SK-N-SH (cell line): ENCODE data around the gene LRRN4. TPM values are rescaled to one million over a fixed set of nuclear protein-coding genes. Genes with fewer than 3 reads are reported as not detected.

Source experiments
- CTCF ChIA-PET: fragments of 300-600, 350-600 bp; formaldehyde crosslinking; extraction: SDS; loops from one replicate; lab custom pipeline; 2021; lab: Yijun Ruan, JAX
- POLR2A ChIA-PET: fragments of 350-600 bp; sonication (Branson Sonifier 250); formaldehyde crosslinking; extraction: SDS; loops from one replicate; lab custom pipeline; 2020; ENCODE audit warnings: antibody characterized with exemption, inconsistent platforms; lab: Yijun Ruan, JAX
- DNase-seq: peaks from one replicate; pipeline ENCODE4 v3.0.0; 2012
- H2AFZ ChIP-seq: fragments of 200-600 bp; sonication (generic); 2 replicates; pipeline ENCODE4 v1.8.1; 2016; ENCODE audit warnings: antibody characterized with exemption, mild to moderate bottlenecking, low read depth
- H3F3A ChIP-seq: fragments of 200-600 bp; sonication (generic); replicated peaks from 2 replicates; pipeline ENCODE3; 2016; ENCODE audit warnings: antibody characterized with exemption, mild to moderate bottlenecking; ENCODE audit not compliant: insufficient read depth
- H3K27ac ChIP-seq, 2 experiments: fragments of 200-500 bp in 1 of 2; fragments of 200-600 bp in 1 of 2; sonication (Bioruptor generic) in 1 of 2; sonication (generic), shearing (Covaris generic) in 1 of 2; 2 replicates each; pipeline versions ENCODE4 v1.5.1 to v1.6.1; 2014 to 2016; ENCODE audit warnings: low read depth in 2 of 2, inconsistent platforms in 1 of 2, low read length in 1 of 2, mild to moderate bottlenecking in 1 of 2, mixed read lengths in 1 of 2
- H3K27me3 ChIP-seq: fragments of 200-600 bp; sonication (generic), shearing (Covaris generic); 2 replicates; pipeline ENCODE4 v1.6.1; 2016; ENCODE audit warnings: mixed run types; ENCODE audit not compliant: insufficient read depth
- H3K36me3 ChIP-seq, 2 experiments: fragments of 200-500 bp in 1 of 2; fragments of 200-600 bp in 1 of 2; sonication (Bioruptor generic) in 1 of 2; sonication (generic) in 1 of 2; replicated peaks in 1 of 2; 2 replicates each; pipeline versions ENCODE3 to v1.5.1; 2014 to 2016; ENCODE audit warnings: low read length in 1 of 2, mild to moderate bottlenecking in 1 of 2; ENCODE audit not compliant: insufficient read depth in 2 of 2, control insufficient read depth in 1 of 2
- H3K4me1 ChIP-seq, 2 experiments: fragments of 200-500 bp in 1 of 2; fragments of 200-600 bp in 1 of 2; sonication (Bioruptor generic) in 1 of 2; sonication (generic), shearing (Covaris generic) in 1 of 2; 2 replicates each; pipeline versions ENCODE4 v1.5.1 to v1.6.1; 2014 to 2016; ENCODE audit warnings: low read depth in 1 of 2, low read length in 1 of 2, mixed run types in 1 of 2; ENCODE audit not compliant: insufficient read depth in 2 of 2, control insufficient read depth in 1 of 2
- H3K4me2 ChIP-seq: fragments of 200-600 bp; sonication (generic), shearing (Covaris generic); 2 replicates; pipeline ENCODE4 v1.6.1; 2017; ENCODE audit warnings: mixed run types
- H3K4me3 ChIP-seq, 2 experiments: fragments of 200-500 bp in 1 of 2; fragments of 200-600 bp in 1 of 2; sonication (Bioruptor generic) in 1 of 2; sonication (generic), shearing (Covaris generic) in 1 of 2; 2 replicates each; pipeline versions ENCODE4 v1.5.1 to v1.8.1; 2014 to 2016; ENCODE audit warnings: low read depth in 2 of 2, inconsistent platforms in 1 of 2, low read length in 1 of 2, mild to moderate bottlenecking in 1 of 2, mixed read lengths in 1 of 2, moderate library complexity in 1 of 2
- H3K79me2 ChIP-seq: fragments of 200-600 bp; sonication (generic); 2 replicates; pipeline ENCODE4 v1.8.1; 2017; ENCODE audit warnings: mild to moderate bottlenecking; ENCODE audit not compliant: insufficient read depth
- H3K9ac ChIP-seq: fragments of 200-600 bp; sonication (generic); 2 replicates; pipeline ENCODE4 v1.6.1; 2017; ENCODE audit warnings: mixed run types
- H3K9me2 ChIP-seq: fragments of 200-600 bp; sonication (generic); 2 replicates; pipeline ENCODE4 v1.6.1; 2017; ENCODE audit warnings: mixed run types
- H3K9me3 ChIP-seq: fragments of 200-600 bp; sonication (generic); 2 replicates; pipeline ENCODE4 v1.6.1; 2017; ENCODE audit warnings: mixed run types, mild to moderate bottlenecking, moderate library complexity
- H4K20me1 ChIP-seq: fragments of 200-600 bp; sonication (generic); 2 replicates; pipeline ENCODE4 v1.6.1; 2017; ENCODE audit warnings: mild to moderate bottlenecking, mixed run types; ENCODE audit not compliant: insufficient read depth
- FOSL2 ChIP-seq: IDR thresholded peaks from 2 replicates; pipeline ENCODE4 v1.4.0; 2012; ENCODE audit warnings: low read depth, mild to moderate bottlenecking, moderate library complexity, borderline replicate concordance
- FOXM1 ChIP-seq: IDR thresholded peaks from 2 replicates; pipeline ENCODE4 v1.4.0; 2012; ENCODE audit warnings: low read depth, mild to moderate bottlenecking
- JUND ChIP-seq: IDR thresholded peaks from 2 replicates; pipeline ENCODE4 v1.4.0; 2012
- NFIC ChIP-seq: IDR thresholded peaks from 2 replicates; pipeline ENCODE4 v1.4.0; 2012; ENCODE audit warnings: borderline replicate concordance
- RCOR1 ChIP-seq: fragments of 150-350 bp; IDR thresholded peaks from 2 replicates; pipeline ENCODE4 v1.6.1; 2017; ENCODE audit warnings: antibody characterized with exemption, low read length
- RXRA ChIP-seq: IDR thresholded peaks from 2 replicates; pipeline ENCODE4 v1.4.0; 2012; ENCODE audit warnings: low read depth, mild to moderate bottlenecking, borderline replicate concordance
- SIN3A ChIP-seq: IDR thresholded peaks from 2 replicates; pipeline ENCODE4 v1.6.1; 2012; ENCODE audit warnings: low read depth, mild to moderate bottlenecking, low read length, moderate library complexity, borderline replicate concordance
- TAF1 ChIP-seq: IDR thresholded peaks from 2 replicates; pipeline ENCODE4 v1.6.1; 2012; ENCODE audit warnings: low read depth, mild to moderate bottlenecking, low read length, moderate library complexity, borderline replicate concordance
- TCF12 ChIP-seq: IDR thresholded peaks from 2 replicates; pipeline ENCODE4 v1.4.0; 2012
- TEAD4 ChIP-seq: IDR thresholded peaks from 2 replicates; pipeline ENCODE4 v1.4.0; 2012; ENCODE audit warnings: mild to moderate bottlenecking, borderline replicate concordance; ENCODE audit not compliant: insufficient read depth
- WGBS: methylation state at CpG from one replicate; pipeline ENCODE4 v1.1.6; 2017; ENCODE audit warnings: low lambda C conversion rate; 5-methylcytosine and 5-hydroxymethylcytosine counted together
- polyA plus RNA-seq, 3 experiments: library from polyadenylated mRNA; depleted of rRNA; stranded (reverse); fragments of >200 nt; gene quantifications; 2 replicates each; pipeline ENCODE4 v1.2.3, GENCODE V29; 2012
- TF ChIP-seq, protein P1 (sequence below): IDR thresholded peaks from 2 replicates; pipeline ENCODE4; 2012

Gene LRRN4
- polyA plus RNA-seq, 1 of the 3 experiments (the other 2 are of a cell fraction) = 0.05 TPM

DNA sequence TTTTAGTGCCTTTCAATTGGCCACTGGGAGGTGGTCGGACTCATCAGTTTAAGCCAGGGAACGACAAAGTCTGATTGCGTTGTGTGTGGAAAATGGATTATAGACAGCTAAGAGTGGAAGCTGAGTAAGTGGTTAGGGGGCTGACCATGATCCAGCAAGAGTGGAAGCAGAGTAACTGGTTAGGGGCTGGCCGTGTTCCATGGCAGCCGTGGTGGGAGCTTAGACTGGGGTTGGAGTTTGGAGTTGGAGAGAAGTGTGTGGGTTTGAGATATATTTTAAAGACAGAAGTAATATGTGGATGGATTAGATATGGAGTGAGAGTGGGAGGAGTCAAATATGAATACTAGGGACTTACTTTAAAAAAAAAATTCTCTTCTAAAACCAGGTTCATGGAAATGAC is 41.7 kb downstream of the LRRN4 start:
- H2AFZ ChIP-seq = no peak overlapping the region
- no peak overlapping the region for H3K4me2 ChIP-seq
- no peak overlapping the region for H3K27ac ChIP-seq
- H4K20me1 ChIP-seq = peaks cover 18% of the 10 kb centered on the region
- no peaks in the 10 kb centered on the region for H3K9me2 ChIP-seq
- H3K79me2 ChIP-seq = peaks cover 61% of the 10 kb centered on the region
- no peaks in the 10 kb centered on the region for H3K9me3 ChIP-seq
- peaks cover 6% of the 10 kb centered on the region for H3F3A ChIP-seq
- ChIA-PET CTCF (no interaction called here), POLR2A (no interaction called here)
- no peaks in the 10 kb centered on the region for H3K27me3 ChIP-seq
- peaks cover 33 to 53% of the 10 kb centered on the region in 2 experiments for H3K36me3 ChIP-seq
- H3K4me3 ChIP-seq = no peak overlapping the region
- TF ChIP-seq TCF12 (no peak), TEAD4 (no peak)
- no peak overlapping the region for H3K9ac ChIP-seq
- H3K4me1 ChIP-seq = peaks cover 8 to 12% of the 10 kb centered on the region in 2 experiments; a peak in 3 of 4 replicates
- whole genome bisulfite sequencing = 97% methylated on average over 5 of the region's 5 CpGs
- no peak for DNase-seq

DNA sequence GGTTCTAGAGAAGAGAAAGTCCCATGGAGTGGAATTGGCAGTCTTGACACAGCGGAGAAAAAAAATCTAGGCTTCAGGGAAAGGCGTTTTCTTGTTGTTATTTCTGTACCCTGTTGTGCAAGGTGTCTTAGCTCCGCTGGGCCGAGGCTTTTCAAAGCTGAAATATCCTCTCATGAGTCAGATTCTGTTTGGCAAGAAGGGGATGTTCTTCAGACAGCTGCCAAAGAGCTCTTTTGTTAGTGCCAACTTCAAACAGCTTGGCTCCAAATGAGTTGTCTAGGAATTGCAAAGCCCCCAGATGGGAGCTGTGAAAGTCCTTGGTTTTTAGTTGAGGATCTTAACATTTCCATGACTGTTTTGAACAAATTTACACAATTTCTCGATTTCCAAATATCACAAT is 45.6 kb downstream of the LRRN4 start:
- peaks cover 57% of the 10 kb centered on the region for H3K79me2 ChIP-seq

DNA sequence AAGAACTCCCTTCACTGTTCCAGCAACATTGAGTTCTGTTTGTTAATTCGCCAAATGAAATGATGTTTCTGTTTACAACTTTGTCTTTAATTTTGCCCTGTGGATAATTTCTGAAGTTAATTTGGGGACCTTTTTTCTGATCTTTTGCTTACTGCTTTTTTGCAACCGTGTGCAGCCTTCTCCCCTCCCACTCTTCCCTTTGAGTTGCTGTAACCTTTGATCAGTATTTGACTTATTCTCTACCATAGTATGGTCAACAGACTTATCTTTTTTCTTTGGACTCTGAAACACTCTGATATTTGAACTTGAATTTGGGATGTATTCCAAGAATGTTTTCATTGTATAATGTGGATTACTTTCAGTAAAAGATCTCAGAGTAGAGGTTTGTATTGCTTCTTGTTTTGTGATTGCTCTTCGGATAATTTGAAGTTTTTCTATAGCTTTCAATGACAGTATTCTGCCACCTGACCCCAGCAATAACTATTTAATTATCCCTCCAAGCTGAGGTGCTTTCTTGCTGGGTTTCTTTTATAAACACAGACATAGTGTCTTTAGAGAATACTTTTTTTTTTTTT is 46.2 kb downstream of the LRRN4 start:
- peak overlapping the region; percentile 82; the same call in 1 of the 2 replicates for H3K9ac ChIP-seq
- peak overlapping the region; percentile 89 to 91; a peak in 3 of 4 replicates for H3K4me3 ChIP-seq
- peaks cover 16 to 17% of the 10 kb centered on the region in 2 experiments; a peak in 3 of 4 replicates for H3K4me1 ChIP-seq
- H3K9me2 ChIP-seq = no peaks in the 10 kb centered on the region
- no peak for TF ChIP-seq TAF1
- TF ChIP-seq RCOR1 = no peak
- TF ChIP-seq FOXM1 = no peak
- ChIA-PET POLR2A (no interaction called here), CTCF (interaction anchor here (1.2 to 2.8 kb wide), 3 partner anchors 67 to 479 kb away, joined by 3 to 9 read pairs (median 6); no protein-coding TSS in a partner anchor)
- peaks cover 54% of the 10 kb centered on the region for H3K79me2 ChIP-seq
- WGBS = 43% methylated on average over 3 of the region's 3 CpGs
- H3K27me3 ChIP-seq = no peaks in the 10 kb centered on the region
- peaks cover 19% of the 10 kb centered on the region for H4K20me1 ChIP-seq
- peaks cover 21 to 22% of the 10 kb centered on the region in 2 experiments for H3K36me3 ChIP-seq
- no peaks in the 10 kb centered on the region for H3K9me3 ChIP-seq
- H3K4me2 ChIP-seq = peak overlapping the region; percentile 83
- H2AFZ ChIP-seq = no peak overlapping the region
- no peak for DNase-seq
- H3K27ac ChIP-seq = no peak overlapping the region; a peak in 1 of 4 replicates
- H3F3A ChIP-seq = peaks cover 22% of the 10 kb centered on the region

More for the DNA sequence above, 45.6 kb downstream of the LRRN4 start:
- no peak overlapping the region for H2AFZ ChIP-seq
- H3K4me1 ChIP-seq = peaks cover 16 to 17% of the 10 kb centered on the region in 2 experiments; a peak in 3 of 4 replicates
- H3K36me3 ChIP-seq = peaks cover 24 to 25% of the 10 kb centered on the region in 2 experiments
- no peak for DNase-seq
- H3K9me2 ChIP-seq = no peaks in the 10 kb centered on the region
- peak overlapping the region; percentile 83 for H3K4me2 ChIP-seq
- H3F3A ChIP-seq = peaks cover 22% of the 10 kb centered on the region
- TF ChIP-seq JUND = peak; percentile 28; the same call in 1 of the 2 replicates
- TF ChIP-seq RXRA = no peak
- TF ChIP-seq FOSL2 = 0 out of 2 replicates have a peak, but pooled peaks have one; percentile 18
- no peak for TF ChIP-seq SIN3A
- peak; percentile 39 for TF ChIP-seq TCF12
- peak; percentile 56 for TF ChIP-seq NFIC
- TF ChIP-seq, protein P1, sequence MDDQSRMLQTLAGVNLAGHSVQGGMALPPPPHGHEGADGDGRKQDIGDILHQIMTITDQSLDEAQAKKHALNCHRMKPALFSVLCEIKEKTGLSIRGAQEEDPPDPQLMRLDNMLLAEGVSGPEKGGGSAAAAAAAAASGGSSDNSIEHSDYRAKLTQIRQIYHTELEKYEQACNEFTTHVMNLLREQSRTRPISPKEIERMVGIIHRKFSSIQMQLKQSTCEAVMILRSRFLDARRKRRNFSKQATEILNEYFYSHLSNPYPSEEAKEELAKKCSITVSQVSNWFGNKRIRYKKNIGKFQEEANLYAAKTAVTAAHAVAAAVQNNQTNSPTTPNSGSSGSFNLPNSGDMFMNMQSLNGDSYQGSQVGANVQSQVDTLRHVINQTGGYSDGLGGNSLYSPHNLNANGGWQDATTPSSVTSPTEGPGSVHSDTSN = peak; percentile 46
- ChIA-PET CTCF (interaction anchor here (2.8 kb wide), 1 partner anchor 66 kb away, joined by 9 read pairs; no protein-coding TSS in a partner anchor), POLR2A (no interaction called here)
- 41% methylated on average over 5 of the region's 5 CpGs for WGBS
- no peaks in the 10 kb centered on the region for H3K27me3 ChIP-seq
- H3K27ac ChIP-seq = no peak overlapping the region; a peak in 1 of 4 replicates
- H3K9ac ChIP-seq = no peak overlapping the region; the same call in 1 of the 2 replicates
- no peaks in the 10 kb centered on the region for H3K9me3 ChIP-seq
- H3K4me3 ChIP-seq = peak overlapping the region; percentile 89 to 91; a peak in 2 of 4 replicates
- peaks cover 19% of the 10 kb centered on the region for H4K20me1 ChIP-seq
